ENCODE data around the gene TMEM175.

TMEM175 gene, protein sequence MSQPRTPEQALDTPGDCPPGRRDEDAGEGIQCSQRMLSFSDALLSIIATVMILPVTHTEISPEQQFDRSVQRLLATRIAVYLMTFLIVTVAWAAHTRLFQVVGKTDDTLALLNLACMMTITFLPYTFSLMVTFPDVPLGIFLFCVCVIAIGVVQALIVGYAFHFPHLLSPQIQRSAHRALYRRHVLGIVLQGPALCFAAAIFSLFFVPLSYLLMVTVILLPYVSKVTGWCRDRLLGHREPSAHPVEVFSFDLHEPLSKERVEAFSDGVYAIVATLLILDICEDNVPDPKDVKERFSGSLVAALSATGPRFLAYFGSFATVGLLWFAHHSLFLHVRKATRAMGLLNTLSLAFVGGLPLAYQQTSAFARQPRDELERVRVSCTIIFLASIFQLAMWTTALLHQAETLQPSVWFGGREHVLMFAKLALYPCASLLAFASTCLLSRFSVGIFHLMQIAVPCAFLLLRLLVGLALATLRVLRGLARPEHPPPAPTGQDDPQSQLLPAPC

DNA sequence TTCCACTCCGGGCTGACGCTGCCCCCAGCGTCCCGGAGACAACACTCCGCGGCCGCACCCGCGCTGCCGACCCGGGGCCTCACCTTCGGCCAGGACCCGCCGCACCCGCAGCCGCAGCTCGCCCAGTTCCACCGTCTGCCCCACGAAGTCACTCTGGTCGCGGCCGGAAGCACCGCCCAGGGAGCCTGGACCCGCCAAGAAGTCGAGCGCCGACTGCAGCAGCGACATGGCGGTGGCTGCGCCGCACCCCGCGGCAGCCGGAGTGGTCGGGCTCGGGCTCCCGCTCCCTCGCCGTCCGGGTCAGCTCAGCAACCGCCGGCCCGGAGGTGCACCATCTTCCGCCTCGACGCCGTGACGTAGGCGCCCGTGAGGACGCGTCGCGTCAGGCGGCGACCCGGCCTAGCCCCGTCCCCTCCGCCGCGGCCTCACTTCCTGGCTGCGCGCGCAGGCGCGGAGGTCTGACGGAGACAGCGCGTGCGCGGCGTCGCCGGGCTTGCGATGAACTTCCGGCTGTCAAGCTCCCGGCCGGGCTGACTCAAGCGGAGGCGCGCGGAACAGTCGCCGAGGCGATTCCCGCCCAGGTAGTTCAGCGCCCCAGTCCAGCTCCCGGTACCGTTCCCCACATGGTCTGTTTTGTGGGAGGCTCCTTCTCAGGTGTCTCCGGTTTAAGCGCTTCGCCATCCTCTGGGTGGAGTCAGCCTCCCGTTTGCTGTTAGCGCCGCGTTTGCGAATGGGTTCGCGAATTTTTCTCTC lies at the start of gene TMEM175, which contains the start of gene GAK:
Gene TMEM175, plus strand, starts transcription at position 501 of the 753 bp plus-strand sequence. CDS start 15,280 bp downstream, outside the sequence.
Gene GAK, minus strand, starts transcription at position 357 of the 753 bp plus-strand sequence. Its CDS starts 129 bp downstream, at position 228.
- Mint-ChIP-seq H3K4me1 (peaks cover 61% of the 10 kb centered on the region), H3K9me3 (no peaks in the 10 kb centered on the region), H3K4me3 (peak within 1 kb of the TSS; percentile 95), H3K27ac (peak within 1 kb of the TSS; percentile 95), H3K27me3 (no peaks in the 10 kb centered on the region), H3K36me3 (ENCODE audit: low read depth) (no peaks in the 10 kb centered on the region)
- ATAC-seq (peak; percentile 96), DNase-seq (peak; percentile 98)

DNA sequence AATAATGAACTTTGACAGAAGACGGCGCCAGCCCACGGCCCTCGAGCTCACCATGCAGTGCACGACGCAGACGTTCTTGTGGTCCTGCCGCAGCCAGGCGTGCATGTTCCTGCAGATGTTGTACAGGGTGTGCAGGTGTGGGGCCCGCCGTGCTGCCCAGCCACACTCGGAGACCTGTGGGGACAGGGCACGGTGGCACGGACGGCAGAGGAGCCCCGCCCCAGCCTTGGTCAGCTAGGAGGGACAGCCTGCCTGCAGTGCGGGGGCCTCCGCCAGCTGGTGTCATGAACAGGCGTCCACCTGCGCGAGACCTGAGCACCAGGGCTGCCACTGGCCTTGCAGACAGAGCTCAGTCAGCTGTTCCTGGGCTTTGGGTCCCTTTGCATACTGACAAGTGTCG lies 49.6 kb upstream of the TMEM175 start:
- Mint-ChIP-seq H3K4me3 (no peak overlapping the region), H3K4me1 (peaks cover 28% of the 10 kb centered on the region), H3K27ac (no peak overlapping the region), H3K36me3 (ENCODE audit: low read depth) (peaks cover 34% of the 10 kb centered on the region), H3K27me3 (no peaks in the 10 kb centered on the region), H3K9me3 (peaks cover 3% of the 10 kb centered on the region)
- no peak for ATAC-seq
- DNase-seq: no peak

DNA sequence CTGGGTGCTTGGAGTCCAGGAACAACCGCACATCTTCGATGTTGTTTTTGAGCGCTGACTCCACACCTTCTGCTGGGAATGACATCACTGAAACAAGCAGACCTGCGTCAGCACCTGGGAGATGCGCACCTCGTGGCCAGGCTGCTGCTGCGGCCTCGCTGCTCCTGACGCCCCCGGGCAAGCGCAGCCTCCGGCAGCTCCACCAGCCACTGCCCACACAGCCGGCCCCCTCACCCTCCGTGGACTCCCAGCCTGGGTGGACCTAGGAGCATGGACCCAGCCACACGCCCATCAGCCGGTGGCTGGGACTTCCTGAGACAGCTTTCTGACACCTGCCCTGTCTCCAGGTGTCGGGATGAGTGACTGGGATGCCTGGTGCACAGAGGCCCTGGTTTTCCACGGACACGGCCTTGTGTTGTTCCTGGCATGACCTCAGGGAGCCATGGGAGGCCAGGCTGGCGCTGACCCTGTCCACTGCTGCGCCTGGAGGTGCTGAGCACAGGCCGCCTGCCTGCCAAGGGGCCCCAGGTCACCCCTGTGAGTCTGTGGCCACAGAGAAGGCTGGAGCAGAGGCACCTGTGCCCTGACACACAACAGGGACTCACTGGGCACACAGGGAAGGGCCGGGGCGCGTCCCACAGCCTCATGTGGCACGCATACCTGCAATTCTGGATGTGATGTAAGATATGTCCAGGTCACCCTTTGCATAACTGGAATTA lies 48.7 kb upstream of the TMEM175 start:
- Mint-ChIP-seq H3K4me1 (peaks cover 21% of the 10 kb centered on the region), H3K9me3 (peaks cover 4% of the 10 kb centered on the region), H3K4me3 (no peak overlapping the region), H3K27me3 (no peaks in the 10 kb centered on the region), H3K36me3 (ENCODE audit: low read depth) (peaks cover 31% of the 10 kb centered on the region), H3K27ac (no peak overlapping the region)
- DNase-seq (no peak), ATAC-seq (no peak)

DNA sequence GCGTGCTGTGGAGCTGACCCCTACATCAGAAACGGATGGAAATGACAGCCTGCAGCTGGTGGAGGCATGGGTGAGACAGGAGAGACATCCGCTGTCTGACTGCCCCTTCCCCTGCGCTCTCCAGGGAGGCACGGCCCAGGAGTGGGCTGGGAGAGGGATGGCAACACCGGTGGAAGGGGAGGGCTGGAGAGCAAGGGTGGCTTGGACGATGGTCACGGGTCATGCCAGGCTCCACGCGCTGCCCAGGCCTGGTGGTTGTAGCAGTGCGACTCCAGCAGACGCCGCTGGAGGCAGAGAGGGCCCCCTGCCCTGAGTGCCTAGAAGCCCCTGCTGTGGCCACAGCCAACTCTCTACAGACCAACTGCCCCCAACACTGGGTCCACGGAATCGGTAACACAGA lies 48.0 kb upstream of the TMEM175 start:
- ATAC-seq (no peak), DNase-seq (no peak)
- no peak overlapping the region for H3K27ac Mint-ChIP-seq
- peaks cover 24% of the 10 kb centered on the region for H3K36me3 Mint-ChIP-seq (ENCODE audit: low read depth)
- no peak overlapping the region for H3K4me3 Mint-ChIP-seq
- H3K4me1 Mint-ChIP-seq: peaks cover 13% of the 10 kb centered on the region
- H3K9me3 Mint-ChIP-seq: peaks cover 4% of the 10 kb centered on the region
- H3K27me3 Mint-ChIP-seq: no peaks in the 10 kb centered on the region

DNA sequence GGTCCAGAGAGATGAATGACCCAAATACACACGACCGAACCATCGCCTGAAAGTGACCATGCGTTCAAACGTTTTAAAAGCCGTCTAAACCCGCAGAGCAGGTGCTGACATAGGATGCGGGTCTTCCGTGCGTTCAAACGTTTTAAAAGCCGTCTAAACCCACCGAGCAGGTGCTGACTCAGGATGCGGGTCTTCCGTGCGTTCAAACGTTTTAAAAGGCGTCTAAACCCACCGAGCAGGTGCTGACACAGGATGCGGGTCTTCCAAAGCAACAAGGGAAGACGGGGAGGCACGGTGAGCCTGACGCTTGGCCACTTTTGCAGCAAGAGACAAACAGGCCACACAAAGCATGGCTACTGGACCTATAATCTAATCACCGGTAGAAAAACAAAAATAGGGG lies 47.4 kb upstream of the TMEM175 start:
- DNase-seq: no peak
- H3K4me1 Mint-ChIP-seq: peaks cover 7% of the 10 kb centered on the region
- no peak overlapping the region for H3K27ac Mint-ChIP-seq
- no peak for ATAC-seq
- H3K36me3 Mint-ChIP-seq (ENCODE audit: low read depth): peaks cover 21% of the 10 kb centered on the region
- no peaks in the 10 kb centered on the region for H3K27me3 Mint-ChIP-seq
- peaks cover 4% of the 10 kb centered on the region for H3K9me3 Mint-ChIP-seq
- no peak overlapping the region for H3K4me3 Mint-ChIP-seq

DNA sequence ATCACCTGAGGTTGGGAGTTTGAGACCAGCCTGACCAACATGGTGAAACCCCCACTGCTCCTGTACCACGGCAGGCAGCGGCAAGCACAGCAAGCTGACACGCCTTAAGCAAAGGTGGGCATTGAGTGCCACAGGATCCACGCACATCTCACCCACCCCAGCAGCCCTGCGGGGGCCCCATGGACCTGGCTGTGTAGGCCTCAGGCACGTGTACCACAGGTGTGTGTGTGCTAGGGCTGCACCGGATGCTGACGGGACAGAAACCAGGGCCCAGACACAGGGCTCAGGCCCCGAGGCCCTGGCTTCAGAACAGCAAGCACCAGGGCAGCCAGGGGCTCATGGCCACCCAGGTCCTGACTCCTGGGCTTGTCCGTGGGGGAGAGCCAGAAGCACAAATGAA lies 46.9 kb upstream of the TMEM175 start:
- Mint-ChIP-seq H3K4me1 (peaks cover 2% of the 10 kb centered on the region), H3K27me3 (no peaks in the 10 kb centered on the region)

DNA sequence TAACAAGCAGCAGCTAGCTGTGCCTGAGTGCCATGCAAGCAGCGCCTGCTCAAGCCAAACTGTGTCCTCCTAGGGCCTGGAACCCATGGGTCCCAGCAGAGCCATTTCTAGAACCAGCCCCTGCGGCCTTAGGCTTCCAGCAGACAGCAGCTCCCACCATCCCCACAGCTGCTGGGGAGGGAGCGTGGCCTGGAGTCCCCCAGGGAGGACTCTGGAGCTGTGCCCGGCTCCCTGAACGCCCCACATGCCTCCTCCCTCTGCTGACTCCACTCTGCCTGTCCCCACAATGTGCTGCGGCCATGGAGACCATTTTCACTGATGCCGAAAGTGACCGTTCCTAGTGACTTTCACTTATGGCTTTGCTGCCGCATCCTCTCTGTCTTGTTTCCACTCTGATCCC lies 46.0 kb upstream of the TMEM175 start:
- H3K4me1 Mint-ChIP-seq: no peaks in the 10 kb centered on the region
- peaks cover 17% of the 10 kb centered on the region for H3K36me3 Mint-ChIP-seq (ENCODE audit: low read depth)
- no peak overlapping the region for H3K4me3 Mint-ChIP-seq
- no peak for DNase-seq
- no peak for ATAC-seq
- H3K27me3 Mint-ChIP-seq: no peaks in the 10 kb centered on the region
- H3K27ac Mint-ChIP-seq: no peak overlapping the region
- H3K9me3 Mint-ChIP-seq: peaks cover 4% of the 10 kb centered on the region

More for the DNA sequence above, 46.9 kb upstream of the TMEM175 start:
- Mint-ChIP-seq H3K9me3 (peaks cover 4% of the 10 kb centered on the region), H3K27ac (no peak overlapping the region), H3K36me3 (ENCODE audit: low read depth) (peaks cover 17% of the 10 kb centered on the region), H3K4me3 (no peak overlapping the region)
- no peak for DNase-seq
- no peak for ATAC-seq

DNA sequence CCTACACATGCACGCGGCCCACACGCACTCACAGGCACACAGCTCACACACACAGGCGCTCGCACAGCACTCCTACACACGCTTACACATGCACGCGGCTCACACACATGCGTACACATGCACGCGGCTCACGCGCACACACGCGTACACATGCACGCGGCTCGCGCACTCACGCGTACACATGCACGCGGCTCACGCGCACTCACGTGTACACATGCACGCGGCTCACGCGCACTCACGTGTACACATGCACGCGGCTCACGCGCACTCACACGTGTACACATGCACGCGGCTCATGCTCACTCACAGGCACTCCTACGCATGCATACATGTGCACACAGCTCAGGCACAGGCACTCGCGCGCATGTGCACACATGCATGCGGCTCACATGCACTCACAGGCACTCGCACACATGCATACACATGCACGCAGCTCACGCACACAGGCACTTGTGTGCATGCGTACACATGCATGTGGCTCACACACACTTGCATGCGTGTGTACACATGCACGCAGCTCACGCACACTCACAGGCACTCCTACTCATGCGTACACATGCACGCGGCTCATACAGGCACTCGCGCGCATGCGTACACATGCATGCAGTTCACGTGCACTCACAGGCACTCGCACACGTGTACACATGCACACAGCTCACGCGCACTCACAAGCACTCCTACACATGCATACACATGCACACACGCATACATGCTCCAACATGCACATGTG lies 45.1 kb upstream of the TMEM175 start:
- no peak for ATAC-seq
- Mint-ChIP-seq H3K4me3 (no peak overlapping the region), H3K36me3 (ENCODE audit: low read depth) (peaks cover 17% of the 10 kb centered on the region), H3K27me3 (no peaks in the 10 kb centered on the region), H3K4me1 (no peaks in the 10 kb centered on the region), H3K9me3 (peaks cover 4% of the 10 kb centered on the region), H3K27ac (no peak overlapping the region)
- no peak for DNase-seq

DNA sequence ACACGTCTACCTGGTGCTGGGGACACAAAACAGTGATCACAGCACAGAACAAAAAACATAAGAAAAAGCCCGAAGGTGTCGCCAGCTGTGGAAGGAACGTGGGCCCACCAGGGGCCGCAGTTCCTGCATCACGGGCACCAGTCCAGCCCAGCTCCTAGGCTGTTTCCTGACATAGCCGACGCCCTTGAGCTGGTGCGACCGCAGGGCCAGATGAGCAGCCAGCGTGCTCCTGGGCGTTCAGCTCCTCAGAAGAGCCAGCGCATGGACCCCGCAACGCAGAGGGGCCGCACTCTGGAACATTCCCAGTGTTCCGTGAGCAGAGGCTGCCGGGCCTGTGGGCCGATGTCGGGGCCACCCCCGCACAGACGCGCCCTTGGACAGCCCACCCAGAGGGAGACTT lies 44.2 kb upstream of the TMEM175 start:
- DNase-seq: no peak
- H3K27ac Mint-ChIP-seq: no peak overlapping the region
- no peak for ATAC-seq

DNA sequence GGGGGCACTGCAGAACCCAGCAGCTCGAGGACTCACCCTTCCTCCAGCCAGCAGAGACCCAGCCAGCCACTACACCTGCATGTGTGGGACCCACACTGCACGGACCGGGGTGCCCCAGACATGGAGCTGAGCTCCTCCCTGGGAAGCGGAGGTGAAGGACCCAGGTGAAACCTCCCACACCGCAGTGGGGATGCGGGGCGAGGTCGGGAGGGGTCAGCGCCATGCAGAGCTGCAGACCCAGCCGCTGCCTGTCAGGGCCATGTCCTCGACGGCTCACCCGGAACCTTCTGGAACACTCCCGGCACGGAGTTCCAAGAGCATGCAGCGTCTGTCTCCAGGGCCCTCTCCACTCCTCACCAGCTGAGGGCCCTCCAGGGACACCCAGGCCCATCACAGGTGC lies 42.7 kb upstream of the TMEM175 start:
- no peaks in the 10 kb centered on the region for H3K27me3 Mint-ChIP-seq
- no peaks in the 10 kb centered on the region for H3K4me1 Mint-ChIP-seq
- DNase-seq (no peak), ATAC-seq (no peak)
- peaks cover 17% of the 10 kb centered on the region for H3K36me3 Mint-ChIP-seq (ENCODE audit: low read depth)
- peaks cover 4% of the 10 kb centered on the region for H3K9me3 Mint-ChIP-seq
- H3K27ac Mint-ChIP-seq: no peak overlapping the region
- no peak overlapping the region for H3K4me3 Mint-ChIP-seq

More for the DNA sequence above, 44.2 kb upstream of the TMEM175 start:
- Mint-ChIP-seq H3K4me1 (no peaks in the 10 kb centered on the region), H3K4me3 (no peak overlapping the region), H3K27me3 (no peaks in the 10 kb centered on the region), H3K36me3 (ENCODE audit: low read depth) (peaks cover 17% of the 10 kb centered on the region), H3K9me3 (peaks cover 4% of the 10 kb centered on the region)

DNA sequence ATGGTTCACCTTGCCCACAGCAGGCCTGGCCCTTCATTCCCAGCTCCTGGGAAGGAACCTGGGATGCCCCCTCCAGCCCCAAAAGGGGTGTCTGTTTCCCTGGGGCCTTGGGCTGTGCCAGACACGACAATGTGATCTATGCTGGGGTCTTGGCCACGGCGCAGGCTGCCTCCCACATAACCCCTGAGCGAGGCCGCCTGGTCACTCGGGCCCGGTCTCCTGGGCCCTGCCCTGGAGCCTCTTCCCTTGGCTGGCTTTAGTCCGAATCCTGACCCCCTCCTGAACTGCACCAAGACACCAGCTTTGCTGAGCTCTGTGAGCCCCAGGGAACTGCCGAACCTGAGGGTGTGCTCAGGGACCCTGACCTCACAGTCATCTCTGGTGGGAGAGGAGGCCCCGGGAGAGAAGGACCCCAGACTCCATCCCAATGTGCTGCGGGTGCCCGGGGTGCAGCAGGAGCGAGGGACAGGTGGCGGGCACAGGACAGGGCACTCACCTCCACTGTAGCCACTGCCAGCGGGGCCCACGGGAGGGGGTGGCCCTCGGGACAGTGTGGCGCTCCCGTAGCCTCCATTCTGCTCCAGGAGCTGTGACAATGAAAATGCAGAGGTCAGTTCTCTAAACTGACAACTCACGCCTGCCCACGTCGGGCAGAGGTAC lies 42.1 kb upstream of the TMEM175 start:
- ATAC-seq: no peak
- Mint-ChIP-seq H3K9me3 (peaks cover 4% of the 10 kb centered on the region), H3K4me3 (no peak overlapping the region), H3K4me1 (no peaks in the 10 kb centered on the region), H3K27me3 (no peaks in the 10 kb centered on the region), H3K27ac (no peak overlapping the region), H3K36me3 (ENCODE audit: low read depth) (peaks cover 17% of the 10 kb centered on the region)
- DNase-seq: no peak

DNA sequence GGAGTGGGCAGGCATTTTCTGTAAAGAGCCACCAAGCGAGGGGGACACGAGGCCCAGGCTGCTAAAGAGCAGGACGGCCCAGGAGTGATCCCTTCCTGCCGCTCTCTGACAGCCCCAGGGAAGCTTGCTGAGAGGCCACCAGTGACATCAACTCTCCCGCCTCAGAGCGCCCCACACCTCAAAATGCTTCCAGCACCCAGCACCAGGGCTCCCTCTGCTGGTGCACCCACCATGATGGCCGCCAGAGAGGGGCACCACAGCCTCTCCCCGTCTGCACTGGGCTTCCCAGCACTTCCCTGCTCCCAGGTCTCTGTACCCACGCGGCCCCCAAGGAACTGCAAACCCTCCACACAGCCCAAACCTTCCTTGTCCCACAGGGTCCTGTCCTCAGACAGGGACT lies 40.5 kb upstream of the TMEM175 start:
- Mint-ChIP-seq H3K4me1 (no peaks in the 10 kb centered on the region), H3K4me3 (no peak overlapping the region), H3K9me3 (peaks cover 4% of the 10 kb centered on the region), H3K27me3 (no peaks in the 10 kb centered on the region), H3K36me3 (ENCODE audit: low read depth) (peaks cover 20% of the 10 kb centered on the region), H3K27ac (no peak overlapping the region)
- ATAC-seq: no peak
- DNase-seq: peak; percentile 22

DNA sequence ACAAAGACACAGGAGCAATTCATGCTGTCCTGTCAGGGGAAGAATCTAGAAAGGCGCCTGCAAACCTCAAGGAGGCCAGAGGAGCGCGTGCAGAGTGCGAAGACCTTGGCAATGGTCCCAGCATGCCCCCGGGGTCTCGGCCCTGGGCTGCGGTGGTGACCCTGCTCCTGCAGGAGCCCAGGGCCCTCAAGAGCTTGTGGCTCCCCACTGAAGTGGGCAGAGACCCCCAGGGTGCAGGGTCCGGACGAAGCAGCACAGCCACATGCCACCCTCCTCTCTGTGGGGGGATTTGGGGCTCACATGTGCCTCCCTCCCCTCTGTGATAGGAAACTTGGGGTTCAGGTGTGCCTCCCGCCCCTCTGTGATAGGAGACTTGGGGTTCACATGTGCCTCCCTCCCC lies 39.5 kb upstream of the TMEM175 start:
- Mint-ChIP-seq H3K4me1 (no peaks in the 10 kb centered on the region), H3K27me3 (no peaks in the 10 kb centered on the region), H3K27ac (no peak overlapping the region), H3K9me3 (no peaks in the 10 kb centered on the region), H3K4me3 (no peak overlapping the region), H3K36me3 (ENCODE audit: low read depth) (peaks cover 15% of the 10 kb centered on the region)
- no peak for DNase-seq
- ATAC-seq: no peak
